Muscle of leg (tissue), 11 donors: ENCODE measurements around the gene HEPACAM. TPM values are rescaled to one million over a fixed set of nuclear protein-coding genes. Genes with fewer than 3 reads are reported as not detected.
A peak's percentile ranks its signal among the peaks of the same experiment; 100 is the strongest.

ENCODE experiments used
- DNase-seq: peaks from one replicate; pipeline ENCODE4 v3.0.0; 2013
- H3K27ac ChIP-seq: one replicate; pipeline ENCODE4 v1.5.1; 2013; ENCODE audit warnings: mild to moderate bottlenecking, low read length, control low read depth
- H3K27me3 ChIP-seq: one replicate; pipeline ENCODE4 v1.6.1; 2013; ENCODE audit warnings: low read length; ENCODE audit not compliant: control insufficient read depth, insufficient read depth
- H3K36me3 ChIP-seq: one replicate; pipeline ENCODE4 v1.6.1; 2013; ENCODE audit warnings: low read length; ENCODE audit not compliant: control insufficient read depth, insufficient read depth
- H3K4me1 ChIP-seq: one replicate; pipeline ENCODE4 v1.6.1; 2013; ENCODE audit warnings: low read length; ENCODE audit not compliant: control insufficient read depth, insufficient read depth
- H3K4me3 ChIP-seq: one replicate; pipeline ENCODE4 v1.5.1; 2013; ENCODE audit warnings: low read length, control low read depth
- H3K9me3 ChIP-seq: replicated peaks from 2 replicates; pipeline ENCODE4 v1.6.1; 2013; ENCODE audit warnings: low read depth, low read length; ENCODE audit not compliant: control insufficient read depth
- WGBS: methylation state at CpG from one replicate; pipeline ENCODE4 v1.1.5; 2013; ENCODE audit warnings: missing lambda C conversion rate; ENCODE audit not compliant: insufficient coverage; 5-methylcytosine and 5-hydroxymethylcytosine counted together
- polyA plus RNA-seq, 8 donors: library from polyadenylated mRNA; unstranded; fragments of 120-200 nt; gene quantifications; one replicate each; pipeline versions ENCODE4 v1.2.1 to v1.2.3, GENCODE V29; 2013; ENCODE audit warnings: inconsistent platforms in 1 of 8, low replicate concordance in 1 of 8; ENCODE audit not compliant: insufficient read length in 8 of 8, insufficient read depth in 1 of 8
- total RNA-seq: library from RNA; stranded (reverse); fragments of 120-200 nt; gene quantifications from one replicate; pipeline ENCODE4 v1.2.4, GENCODE V29; 2013

The HEPACAM gene
- total and polyA plus RNA-seq, 9 donors, result under 0.01 to 0.49 (median 0.15) TPM; not detected in 1

GRCh38 chr11:124892750-124893454 lies 42.9 kb downstream of the HEPACAM start:
- Histone ChIP-seq H3K27ac (no peak overlapping the region), H3K9me3 (no peaks in the 10 kb centered on the region), H3K27me3 (peaks cover 2% of the 10 kb centered on the region), H3K36me3 (peaks cover 16% of the 10 kb centered on the region), H3K4me3 (no peak overlapping the region), H3K4me1 (peaks cover 81% of the 10 kb centered on the region)
- WGBS, result 76% methylated on average over 9 of the region's 9 CpGs
- DNase-seq, result peak; percentile 50

DNA sequence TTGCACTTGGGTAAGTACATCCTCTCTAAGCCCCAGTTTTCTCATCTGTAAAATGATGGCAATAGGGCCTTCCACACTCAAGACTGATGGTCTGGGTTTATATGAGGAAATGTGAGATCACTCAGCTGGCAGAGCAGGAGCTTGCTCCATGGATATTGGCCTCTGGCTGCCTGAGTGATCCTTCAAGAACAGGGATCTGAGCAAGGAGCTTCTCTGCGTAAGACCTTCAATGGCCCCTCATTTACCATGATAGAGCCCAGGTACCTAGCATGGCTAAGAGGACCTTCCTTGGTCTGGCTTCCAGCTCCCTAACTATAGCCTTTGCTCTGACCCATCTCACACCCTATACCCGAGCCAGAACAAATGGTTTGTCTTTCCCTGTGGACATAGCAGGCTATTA lies 43.7 kb downstream of the HEPACAM start:
- peaks cover 16% of the 10 kb centered on the region for H3K36me3 ChIP-seq
- WGBS, result 73% methylated on average over 2 of the region's 2 CpGs
- no peaks in the 10 kb centered on the region for H3K9me3 ChIP-seq
- no peak overlapping the region for H3K27ac ChIP-seq
- peaks cover 74% of the 10 kb centered on the region for H3K4me1 ChIP-seq
- no peak overlapping the region for H3K4me3 ChIP-seq
- DNase-seq, result no peak
- H3K27me3 ChIP-seq, result peaks cover 2% of the 10 kb centered on the region

GRCh38 chr11:124891373-124891861 lies 44.4 kb downstream of the HEPACAM start:
- peak; percentile 58 for DNase-seq
- 22% methylated on average over 12 of the region's 12 CpGs for WGBS

DNA sequence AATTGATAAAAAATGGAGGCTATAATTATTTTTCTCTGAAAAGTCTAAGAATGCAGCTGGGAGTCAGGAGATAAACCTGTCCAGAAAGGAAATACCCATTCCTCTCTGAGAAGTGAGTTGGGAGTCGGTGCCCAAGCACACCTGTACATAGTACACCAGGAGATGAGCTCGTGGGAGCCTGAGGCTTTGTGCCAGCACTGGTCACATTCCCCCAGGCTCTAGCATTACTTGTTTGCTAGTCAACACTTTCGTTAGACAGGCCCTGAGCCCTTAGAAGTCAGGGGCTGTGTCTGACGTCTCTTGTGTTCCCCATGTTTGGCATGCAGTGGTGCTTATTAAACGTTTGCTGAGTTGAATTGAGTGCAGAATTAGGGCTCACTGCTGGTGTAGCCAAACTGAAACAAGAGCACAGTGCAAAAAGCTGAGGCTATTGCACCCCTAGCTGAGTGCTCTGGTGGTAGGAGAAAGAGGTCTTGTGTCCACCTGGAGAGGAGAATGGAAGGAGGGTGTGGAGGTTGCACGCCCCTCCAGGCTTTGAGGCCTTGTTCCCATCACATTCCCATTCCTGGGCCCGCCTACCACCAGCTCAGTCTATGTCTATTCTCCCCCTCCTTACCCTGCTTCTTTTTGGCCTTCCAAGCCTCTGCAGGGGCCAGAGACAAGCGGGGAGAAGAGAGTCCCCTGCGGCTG lies 45.0 kb downstream of the HEPACAM start:
- peaks cover 62% of the 10 kb centered on the region for H3K4me1 ChIP-seq
- peak; percentile 9 for DNase-seq
- H3K27ac ChIP-seq, result no peak overlapping the region
- H3K27me3 ChIP-seq, result peaks cover 2% of the 10 kb centered on the region
- H3K9me3 ChIP-seq, result no peaks in the 10 kb centered on the region
- H3K4me3 ChIP-seq, result no peak overlapping the region
- WGBS, result 29% methylated on average over 7 of the region's 9 CpGs
- peaks cover 16% of the 10 kb centered on the region for H3K36me3 ChIP-seq

More at GRCh38 chr11:124891373-124891861, 44.4 kb downstream of the HEPACAM start:
- H3K4me1 ChIP-seq, result peaks cover 68% of the 10 kb centered on the region
- H3K4me3 ChIP-seq, result no peak overlapping the region
- no peaks in the 10 kb centered on the region for H3K9me3 ChIP-seq
- peaks cover 16% of the 10 kb centered on the region for H3K36me3 ChIP-seq
- peak overlapping the region; percentile 10 for H3K27ac ChIP-seq
- H3K27me3 ChIP-seq, result peaks cover 2% of the 10 kb centered on the region

- H3K27ac ChIP-seq, result no peak overlapping the region
- H3K4me1 ChIP-seq, result peaks cover 55% of the 10 kb centered on the region
- DNase-seq, result no peak
- H3K4me3 ChIP-seq, result no peak overlapping the region
- no peaks in the 10 kb centered on the region for H3K9me3 ChIP-seq
- no CpG with 5 or more reads among the region's 2 CpGs for WGBS
- H3K36me3 ChIP-seq, result peaks cover 15% of the 10 kb centered on the region
- peaks cover 2% of the 10 kb centered on the region for H3K27me3 ChIP-seq
Observed at GRCh38 chr11:124890151-124890550, 45.7 kb downstream of the HEPACAM start.

DNA sequence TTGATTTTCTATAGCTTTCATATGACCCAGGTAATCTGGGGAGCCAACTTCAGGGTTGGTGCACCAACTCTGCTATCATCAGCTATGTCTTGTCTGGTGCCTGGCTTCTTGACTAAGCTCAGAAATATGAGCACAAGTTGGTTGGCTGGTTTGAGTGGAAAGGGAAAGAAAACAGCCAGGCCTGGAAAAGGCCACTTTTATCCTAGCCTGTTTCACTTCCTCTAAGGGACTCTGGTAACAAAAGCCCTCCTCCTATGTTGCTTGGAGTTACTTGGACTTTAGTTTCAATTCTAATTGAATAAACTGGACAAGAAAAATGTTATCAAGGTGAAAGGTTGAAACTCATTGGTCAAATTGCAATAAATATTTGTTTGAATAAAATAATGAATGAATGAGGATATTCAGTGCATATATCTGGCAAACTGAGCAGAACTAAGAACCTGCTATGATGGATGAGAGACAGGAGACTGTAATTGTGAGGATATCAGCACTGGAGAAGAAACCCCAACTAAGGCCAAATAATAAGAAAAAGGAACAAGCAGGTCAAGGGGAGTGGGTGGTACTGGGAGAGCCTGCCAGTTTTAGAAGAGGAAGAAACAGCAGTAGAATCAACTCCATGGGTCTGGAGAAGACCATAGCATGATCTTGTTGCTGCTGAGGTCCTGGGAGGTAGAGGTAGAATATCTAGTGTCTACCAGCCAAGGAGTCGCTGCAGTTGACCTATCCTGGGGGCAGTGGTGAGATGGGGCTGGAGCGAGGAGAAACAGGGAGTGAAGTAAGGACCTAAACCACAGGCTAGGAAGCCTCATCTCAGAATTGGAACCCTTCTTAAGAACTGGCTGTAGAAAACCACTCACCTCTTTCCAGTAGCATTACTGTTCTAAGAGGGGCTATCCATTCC lies 46.4 kb downstream of the HEPACAM start:
- H3K27me3 ChIP-seq, result peaks cover 2% of the 10 kb centered on the region
- H3K4me3 ChIP-seq, result no peak overlapping the region
- DNase-seq, result peak; percentile 44
- peaks cover 18% of the 10 kb centered on the region for H3K36me3 ChIP-seq
- peaks cover 49% of the 10 kb centered on the region for H3K4me1 ChIP-seq
- no peak overlapping the region for H3K27ac ChIP-seq
- no peaks in the 10 kb centered on the region for H3K9me3 ChIP-seq
- 60% methylated on average over 1 of the region's 2 CpGs for WGBS

DNA sequence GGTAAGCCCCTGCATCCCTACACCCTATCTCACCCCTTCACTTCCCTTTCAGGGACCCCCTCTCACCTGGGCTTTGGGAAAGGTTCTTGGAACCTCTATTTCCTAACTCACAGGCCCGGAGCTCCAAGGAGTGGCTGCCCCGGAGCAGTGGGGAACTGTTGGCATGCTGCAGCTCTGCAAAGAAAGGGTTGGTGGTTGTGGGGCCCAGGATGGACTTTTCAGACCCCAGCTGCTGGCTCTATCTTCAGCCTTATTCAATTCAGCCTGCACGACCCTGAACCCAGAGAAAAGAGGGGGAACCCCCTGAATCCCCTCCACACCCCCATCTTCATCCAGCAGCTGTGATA lies 48.2 kb downstream of the HEPACAM start:
- H3K4me1 ChIP-seq, result peaks cover 39% of the 10 kb centered on the region

GRCh38 chr11:124886978-124887666 lies 48.7 kb downstream of the HEPACAM start:
- H3K4me3 ChIP-seq, result no peak overlapping the region
- DNase-seq, result no peak
- peaks cover 38% of the 10 kb centered on the region for H3K4me1 ChIP-seq
- WGBS, result 76% methylated on average over 5 of the region's 12 CpGs
- peaks cover 17% of the 10 kb centered on the region for H3K36me3 ChIP-seq
- H3K27me3 ChIP-seq, result no peaks in the 10 kb centered on the region
- no peaks in the 10 kb centered on the region for H3K9me3 ChIP-seq
- no peak overlapping the region for H3K27ac ChIP-seq

More for the DNA sequence above, 48.2 kb downstream of the HEPACAM start:
- Histone ChIP-seq H3K4me3 (no peak overlapping the region), H3K27ac (no peak overlapping the region), H3K27me3 (no peaks in the 10 kb centered on the region), H3K9me3 (no peaks in the 10 kb centered on the region), H3K36me3 (peaks cover 17% of the 10 kb centered on the region)
- DNase-seq, result no peak
- WGBS, result no CpG with 5 or more reads among the region's 3 CpGs

DNA sequence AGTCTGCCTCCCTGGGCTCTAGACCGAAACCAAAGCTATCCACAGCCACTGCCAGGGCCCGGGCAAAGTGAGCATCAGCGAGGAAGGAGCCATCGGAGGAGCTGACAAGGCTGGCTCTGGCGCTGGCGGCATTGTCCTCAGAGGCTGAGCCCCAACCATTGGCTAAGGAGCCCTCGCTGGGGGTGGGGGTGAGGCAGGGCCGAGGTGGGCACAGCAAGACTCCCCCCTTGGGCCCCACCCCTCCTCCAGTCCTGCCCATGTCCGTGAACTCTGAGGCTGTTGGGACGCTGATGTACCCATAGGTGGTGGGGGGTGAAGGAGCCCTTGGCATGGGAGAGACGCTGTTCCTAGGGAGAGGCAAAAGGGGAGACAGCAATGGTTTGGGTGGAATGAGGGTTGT lies 49.4 kb downstream of the HEPACAM start:
- Histone ChIP-seq H3K4me3 (no peak overlapping the region), H3K9me3 (no peaks in the 10 kb centered on the region), H3K36me3 (peaks cover 17% of the 10 kb centered on the region), H3K4me1 (peaks cover 33% of the 10 kb centered on the region), H3K27ac (no peak overlapping the region), H3K27me3 (no peaks in the 10 kb centered on the region)
- 96% methylated on average over 5 of the region's 11 CpGs for WGBS
- no peak for DNase-seq
